AG04450 (cell line): ENCODE results near the gene SEC23IP. TPM values are rescaled to one million over a fixed set of nuclear protein-coding genes. Genes with fewer than 3 reads are reported as not detected.
"Not testable (repeated sequence)": the region's sequence is repeated elsewhere in the genome, so short reads cannot be mapped to it uniquely, and the experiment has no call there.

Source experiments
- CTCF ChIA-PET: fragments of 300-600, 350-600 bp; formaldehyde crosslinking; extraction: SDS; loops from one replicate; lab custom pipeline; 2022; ENCODE audit warnings: antibody characterized with exemption, inconsistent platforms; lab: Charles Lee
- POLR2A ChIA-PET: fragments of 350-600 bp; formaldehyde crosslinking; extraction: SDS; loops from one replicate; lab custom pipeline; 2021; ENCODE audit warnings: antibody characterized with exemption, inconsistent platforms; lab: Yijun Ruan, JAX
- DNase-seq: peaks from one replicate; pipeline ENCODE4 v3.0.0-alpha.2; 2011; ENCODE audit warnings: low read depth, low spot score
- H3K27ac ChIP-seq: one replicate; pipeline ENCODE4 v1.5.1; 2012; ENCODE audit warnings: low read depth, low read length, control low read depth
- H3K27me3 ChIP-seq: one replicate; pipeline ENCODE4 v1.6.0; 2012; ENCODE audit warnings: low read length; ENCODE audit not compliant: control insufficient read depth, insufficient read depth
- H3K4me3 ChIP-seq: 2 replicates; pipeline ENCODE4 v1.5.1; 2011; ENCODE audit warnings: mild to moderate bottlenecking, low read depth, low read length, control low read depth
- H3K9me3 ChIP-seq: 2 replicates; pipeline ENCODE4 v1.5.1; 2012; ENCODE audit warnings: low read length; ENCODE audit not compliant: control insufficient read depth, insufficient read depth
- CTCF ChIP-seq: IDR thresholded peaks from 2 replicates; pipeline ENCODE4 v1.5.1; 2011; ENCODE audit warnings: low read depth, low read length, control low read depth, inconsistent platforms
- polyA plus RNA-seq: library from polyadenylated mRNA; depleted of rRNA; stranded (reverse); fragments of >200 nt; gene quantifications from 2 replicates; pipeline ENCODE4 v1.2.3, GENCODE V29; 2011

SEC23IP gene
- polyA plus RNA-seq, 1 experiment: 62.8 TPM

DNA sequence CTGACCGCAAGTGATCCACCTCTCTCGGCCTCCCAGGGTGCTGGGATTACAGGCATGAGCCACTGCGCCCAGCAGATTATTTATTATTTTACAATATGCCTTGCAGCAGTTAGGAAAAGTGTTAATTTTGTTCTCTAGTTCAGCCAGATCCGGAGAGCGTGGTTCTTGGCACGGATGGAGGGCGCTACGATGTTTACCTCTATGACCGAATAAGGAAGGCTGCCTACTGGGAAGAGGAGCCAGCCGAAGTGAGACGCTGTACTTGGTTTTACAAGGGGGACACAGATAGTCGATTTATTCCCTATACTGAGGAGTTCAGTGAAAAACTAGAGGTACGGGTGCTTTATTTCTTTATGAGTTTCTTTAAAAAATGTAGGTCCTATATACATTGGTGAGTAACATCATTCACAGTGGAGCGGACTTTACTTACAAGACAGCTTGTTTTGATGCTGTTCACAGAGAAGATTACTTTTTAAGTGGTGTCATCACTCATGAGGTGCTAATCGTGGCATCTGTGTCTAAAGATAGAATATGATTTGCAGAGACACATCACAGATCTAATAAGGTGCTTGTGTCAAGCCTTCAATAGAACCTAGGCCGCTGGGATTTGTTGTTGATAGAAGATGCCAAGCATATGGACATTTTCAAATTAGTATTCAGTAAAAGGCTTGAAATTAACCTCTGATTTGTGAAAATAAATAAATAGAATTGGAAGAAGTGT lies 11.6 kb downstream of the SEC23IP start:
- Histone ChIP-seq H3K27me3 (no peaks in the 10 kb centered on the region), H3K4me3 (no peak overlapping the region), H3K9me3 (no peaks in the 10 kb centered on the region), H3K27ac (no peak overlapping the region)
- TF ChIP-seq CTCF: no peak
- ChIA-PET POLR2A (no interaction called here), CTCF (interaction anchor here (0.6 kb wide), 1 partner anchor 13 kb away, joined by 3 read pairs; no protein-coding TSS in a partner anchor)
- no peak for DNase-seq

DNA sequence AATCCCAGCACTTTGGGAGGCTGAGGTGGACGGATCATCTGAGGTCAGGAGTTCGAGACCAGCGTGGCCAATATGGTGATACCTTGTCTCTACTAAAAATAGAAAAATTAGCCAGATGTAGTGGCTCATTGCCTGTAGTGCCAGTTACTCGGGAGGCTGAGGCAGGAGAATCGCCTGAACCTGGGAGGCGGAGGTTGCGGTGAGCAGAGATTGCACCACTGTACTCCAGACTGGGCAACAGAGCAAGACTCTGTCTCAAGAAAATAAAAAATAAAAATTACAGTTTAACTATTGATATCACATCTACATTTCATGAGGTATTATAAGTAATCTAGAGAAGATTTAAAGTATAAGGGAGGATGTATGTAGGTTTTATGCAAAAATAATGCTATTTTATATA lies 15.2 kb downstream of the SEC23IP start:
- H3K4me3 ChIP-seq, POLR2A ChIA-PET, H3K27me3 ChIP-seq, DNase-seq, H3K27ac ChIP-seq, CTCF ChIA-PET, H3K9me3 ChIP-seq: not testable (repeated sequence)

GRCh38 chr10:119908166-119908565 lies 15.6 kb downstream of the SEC23IP start:
- H3K27me3 ChIP-seq: no peaks in the 10 kb centered on the region
- DNase-seq: no peak
- ChIA-PET POLR2A (no interaction called here), CTCF (no interaction called here)
- no peaks in the 10 kb centered on the region for H3K9me3 ChIP-seq
- TF ChIP-seq CTCF: no peak
- no peak overlapping the region for H3K4me3 ChIP-seq
- no peak overlapping the region for H3K27ac ChIP-seq

DNA sequence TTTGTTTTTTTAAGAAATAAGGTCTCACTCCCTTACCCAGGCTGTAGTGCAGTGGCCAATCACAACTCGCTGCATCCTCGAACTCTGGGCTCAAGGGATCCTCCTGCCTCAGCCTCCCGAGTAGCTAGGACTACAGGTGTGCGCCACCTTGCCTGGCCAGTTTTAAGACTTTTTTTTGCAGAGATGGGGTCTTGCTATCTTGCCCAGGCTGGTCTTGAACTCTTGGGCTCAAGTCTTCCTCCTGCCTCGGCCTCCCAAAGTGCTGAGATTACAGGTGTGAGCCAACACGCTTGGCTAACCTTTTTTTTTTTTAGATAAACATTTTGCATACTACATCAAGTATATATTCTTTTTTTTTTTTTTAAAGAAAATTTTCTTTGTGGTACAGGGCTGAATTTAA lies 18.2 kb downstream of the SEC23IP start:
- POLR2A ChIA-PET: no interaction called here
- no peak for TF ChIP-seq CTCF
- no peak for DNase-seq
- CTCF ChIA-PET: no interaction called here
- Histone ChIP-seq H3K27ac (no peak overlapping the region), H3K4me3 (no peak overlapping the region), H3K9me3 (no peaks in the 10 kb centered on the region), H3K27me3 (no peaks in the 10 kb centered on the region)

- no peak for TF ChIP-seq CTCF
- Histone ChIP-seq H3K27me3 (no peaks in the 10 kb centered on the region), H3K9me3 (no peaks in the 10 kb centered on the region), H3K4me3 (no peak overlapping the region), H3K27ac (no peak overlapping the region)
- ChIA-PET POLR2A (interaction anchor here (0.7 kb wide), 1 partner anchor 50 kb away, joined by 5 read pairs; no protein-coding TSS in a partner anchor), CTCF (interaction anchor here (0.7 to 1.9 kb wide), 3 partner anchors 13 to 167 kb away, joined by 3 to 7 read pairs (median 3); no protein-coding TSS in a partner anchor)
- DNase-seq: no peak
Observed at GRCh38 chr10:119917777-119918176, 25.2 kb downstream of the SEC23IP start.
